Natural killer cell (primary cell): ENCODE results near the gene PTCH1. TPM values are rescaled to one million over a fixed set of nuclear protein-coding genes. Genes with fewer than 3 reads are reported as not detected.

ENCODE experiments used
- ATAC-seq, 3 donors: fragments of 150-1000 bp in 2 of 3; fragments of 200-7000 bp in 1 of 3; cut with Tn5 transposase; 1 replicate in 1 of 3; 2 replicates in 2 of 3; pipeline ENCODE4 v1.10.0; 2021; ENCODE audit warnings: mild to moderate bottlenecking in 2 of 3, moderate library complexity in 2 of 3
- DNase-seq, 2 donors: peaks; one replicate each; pipeline versions ENCODE4 v3.0.0 to v3.0.0-alpha.2; 2013 to 2021; ENCODE audit warnings: mixed read lengths in 1 of 2
- H3K27ac ChIP-seq: one replicate; pipeline ENCODE4 v1.5.1; 2013; ENCODE audit warnings: mild to moderate bottlenecking, low read length
- H3K27me3 ChIP-seq: one replicate; pipeline ENCODE4 v1.6.1; 2013; ENCODE audit warnings: low read length; ENCODE audit not compliant: control insufficient read depth, insufficient read depth
- H3K36me3 ChIP-seq: one replicate; pipeline ENCODE4 v1.6.1; 2013; ENCODE audit warnings: low read length; ENCODE audit not compliant: control insufficient read depth, insufficient read depth
- H3K4me1 ChIP-seq: one replicate; pipeline ENCODE4 v1.6.1; 2013; ENCODE audit warnings: low read length; ENCODE audit not compliant: control insufficient read depth, insufficient read depth
- H3K4me3 ChIP-seq: one replicate; pipeline ENCODE4 v1.5.1; 2013; ENCODE audit warnings: low read length
- H3K9me3 ChIP-seq: one replicate; pipeline ENCODE4 v1.6.1; 2013; ENCODE audit warnings: low read length; ENCODE audit not compliant: control insufficient read depth, insufficient read depth
- H3K27ac Mint-ChIP-seq, 2 donors: one replicate each; pipeline ENCODE4 v1.8.0; 2022; ENCODE audit warnings: mild to moderate bottlenecking in 2 of 2, mixed read lengths in 2 of 2, moderate library complexity in 1 of 2
- H3K27me3 Mint-ChIP-seq, 2 donors: one replicate each; pipeline ENCODE4 v1.8.0; 2022; ENCODE audit warnings: low read depth in 2 of 2, mixed read lengths in 2 of 2
- H3K36me3 Mint-ChIP-seq: one replicate; pipeline ENCODE4 v1.8.0; 2022; ENCODE audit warnings: mixed read lengths
- H3K4me1 Mint-ChIP-seq, 2 donors: one replicate each; pipeline ENCODE4 v1.8.0; 2022; ENCODE audit warnings: mixed read lengths in 2 of 2
- H3K4me3 Mint-ChIP-seq: one replicate; pipeline ENCODE4 v1.8.0; 2022; ENCODE audit warnings: mild to moderate bottlenecking, moderate library complexity, mixed read lengths
- H3K9me3 Mint-ChIP-seq, 2 donors: one replicate each; pipeline ENCODE4 v1.8.0; 2022; ENCODE audit warnings: mixed read lengths in 2 of 2
- WGBS: methylation state at CpG from one replicate; pipeline ENCODE4 v1.1.7; 2013; ENCODE audit warnings: missing lambda C conversion rate; ENCODE audit not compliant: insufficient coverage; 5-methylcytosine and 5-hydroxymethylcytosine counted together
- intact Hi-C: fragments of 100-400 bp; cut with micrococcal nuclease; formaldehyde crosslinking; loops from one replicate; pipeline ENCODE4 v1.14.2; 2022
- total RNA-seq, 4 donors: library from RNA; stranded (reverse); fragments of 120-200 nt in 1 of 4; gene quantifications; one replicate each; pipeline versions ENCODE4 v1.2.3 to v1.2.4, GENCODE V29; 2013 to 2022
- TF ChIP-seq, protein P1 (sequence below): fragments of 200-600 bp; IDR thresholded peaks from one replicate; pipeline ENCODE4 v1.8.0; 2022; ENCODE audit warnings: antibody characterized with exemption

The PTCH1 gene
- total RNA-seq, 3 donors from 2014 or later (not counting 1 experiment from before 2014, with no cell fraction given) = 60.9 to 127 (median 82.1) TPM

DNA sequence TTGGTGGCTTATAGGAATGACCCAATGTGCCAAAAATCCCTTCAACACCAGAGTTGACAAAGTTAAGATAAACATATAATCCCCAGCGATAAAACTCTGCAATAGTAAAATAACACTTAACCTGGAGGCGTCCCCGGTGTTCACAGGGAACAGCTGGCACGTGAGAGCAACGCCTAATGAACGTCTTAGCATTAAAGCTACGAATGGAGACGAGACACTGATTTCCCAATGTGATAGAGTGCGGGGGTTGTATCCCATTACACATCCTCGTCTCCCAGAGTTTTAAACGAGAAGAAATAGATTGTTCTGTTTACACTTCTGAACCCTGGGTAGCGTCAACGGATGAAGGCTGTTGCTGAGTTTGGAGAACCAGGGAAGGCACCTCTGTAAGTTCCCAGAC lies 57.6 kb downstream of the PTCH1 start:
- H3K4me1 ChIP-seq = peaks cover 26% of the 10 kb centered on the region
- TF ChIP-seq, protein P1, sequence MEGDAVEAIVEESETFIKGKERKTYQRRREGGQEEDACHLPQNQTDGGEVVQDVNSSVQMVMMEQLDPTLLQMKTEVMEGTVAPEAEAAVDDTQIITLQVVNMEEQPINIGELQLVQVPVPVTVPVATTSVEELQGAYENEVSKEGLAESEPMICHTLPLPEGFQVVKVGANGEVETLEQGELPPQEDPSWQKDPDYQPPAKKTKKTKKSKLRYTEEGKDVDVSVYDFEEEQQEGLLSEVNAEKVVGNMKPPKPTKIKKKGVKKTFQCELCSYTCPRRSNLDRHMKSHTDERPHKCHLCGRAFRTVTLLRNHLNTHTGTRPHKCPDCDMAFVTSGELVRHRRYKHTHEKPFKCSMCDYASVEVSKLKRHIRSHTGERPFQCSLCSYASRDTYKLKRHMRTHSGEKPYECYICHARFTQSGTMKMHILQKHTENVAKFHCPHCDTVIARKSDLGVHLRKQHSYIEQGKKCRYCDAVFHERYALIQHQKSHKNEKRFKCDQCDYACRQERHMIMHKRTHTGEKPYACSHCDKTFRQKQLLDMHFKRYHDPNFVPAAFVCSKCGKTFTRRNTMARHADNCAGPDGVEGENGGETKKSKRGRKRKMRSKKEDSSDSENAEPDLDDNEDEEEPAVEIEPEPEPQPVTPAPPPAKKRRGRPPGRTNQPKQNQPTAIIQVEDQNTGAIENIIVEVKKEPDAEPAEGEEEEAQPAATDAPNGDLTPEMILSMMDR = no peak
- Mint-ChIP-seq H3K4me3 (no peak overlapping the region), H3K27me3 (no peaks in the 10 kb centered on the region), H3K4me1 (peaks cover 43 to 54% of the 10 kb centered on the region in 2 donors), H3K27ac (no peak overlapping the region), H3K36me3 (peaks cover 37% of the 10 kb centered on the region), H3K9me3 (no peaks in the 10 kb centered on the region)
- H3K9me3 ChIP-seq = no peaks in the 10 kb centered on the region
- 94% methylated on average over 13 of the region's 13 CpGs for WGBS
- no peak for DNase-seq
- no peaks in the 10 kb centered on the region for H3K27me3 ChIP-seq
- H3K27ac ChIP-seq = no peak overlapping the region
- intact Hi-C loops = no loop called here
- H3K36me3 ChIP-seq = peaks cover 29% of the 10 kb centered on the region
- no peak for ATAC-seq
- no peak overlapping the region for H3K4me3 ChIP-seq

DNA sequence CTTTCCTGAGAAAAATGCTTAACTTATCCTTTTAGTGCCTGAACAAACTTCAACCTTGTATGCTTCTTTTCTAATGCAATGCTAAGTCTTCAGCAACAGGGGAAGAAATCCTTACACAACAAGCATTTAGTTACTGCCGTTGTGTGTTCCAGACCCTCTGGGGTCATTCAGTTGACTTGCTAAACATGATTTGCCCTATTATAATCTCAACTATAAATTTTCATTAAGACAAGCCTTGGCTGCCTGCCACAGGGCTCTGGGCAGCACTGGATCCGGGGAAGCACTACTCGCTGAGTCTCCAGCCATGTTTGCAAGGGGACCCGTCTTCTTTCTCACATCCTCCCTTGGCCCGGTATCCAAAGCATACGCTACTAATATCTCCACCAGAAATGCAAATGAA lies 58.1 kb downstream of the PTCH1 start:
- intact Hi-C loops = no loop called here
- Mint-ChIP-seq H3K36me3 (peaks cover 42% of the 10 kb centered on the region), H3K4me1 (peaks cover 39 to 49% of the 10 kb centered on the region in 2 donors), H3K27me3 (no peaks in the 10 kb centered on the region), H3K4me3 (no peak overlapping the region), H3K9me3 (no peaks in the 10 kb centered on the region), H3K27ac (no peak overlapping the region)
- Histone ChIP-seq H3K4me3 (no peak overlapping the region), H3K27me3 (no peaks in the 10 kb centered on the region), H3K36me3 (peaks cover 31% of the 10 kb centered on the region), H3K4me1 (peaks cover 23% of the 10 kb centered on the region), H3K27ac (no peak overlapping the region), H3K9me3 (no peaks in the 10 kb centered on the region)
- ATAC-seq (no peak), DNase-seq (no peak)
- WGBS = 91% methylated on average over 6 of the region's 6 CpGs
- TF ChIP-seq, protein P1 = no peak

DNA sequence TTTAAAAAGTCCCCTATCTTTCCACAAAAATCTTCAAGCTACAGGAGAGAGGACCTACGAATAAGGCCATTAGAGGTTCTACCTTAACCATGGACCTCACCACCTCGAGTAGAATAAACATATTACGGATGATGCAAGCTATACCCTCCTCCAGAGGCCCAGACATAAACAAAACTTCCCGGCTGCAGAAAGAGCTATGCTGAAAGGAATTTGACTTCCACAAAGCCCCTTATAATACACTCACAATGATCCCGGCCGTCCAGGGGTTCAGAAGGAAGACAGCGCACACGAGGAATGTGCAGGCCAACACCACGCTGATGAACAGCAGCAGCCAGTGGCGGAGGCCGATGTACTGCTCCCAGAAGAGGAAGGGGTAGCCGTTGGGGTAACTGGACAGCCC lies 59.0 kb downstream of the PTCH1 start:
- no peak overlapping the region for H3K4me3 ChIP-seq
- no peak for ATAC-seq
- intact Hi-C loops = no loop called here
- no peak overlapping the region for H3K4me3 Mint-ChIP-seq
- H3K4me1 ChIP-seq = peaks cover 14% of the 10 kb centered on the region
- H3K27me3 ChIP-seq = no peaks in the 10 kb centered on the region
- no peak overlapping the region for H3K27ac ChIP-seq
- H3K36me3 ChIP-seq = peaks cover 33% of the 10 kb centered on the region
- WGBS = 94% methylated on average over 12 of the region's 12 CpGs
- peaks cover 48% of the 10 kb centered on the region for H3K36me3 Mint-ChIP-seq
- TF ChIP-seq, protein P1 = no peak
- no peaks in the 10 kb centered on the region for H3K9me3 ChIP-seq
- no peaks in the 10 kb centered on the region for H3K9me3 Mint-ChIP-seq
- peaks cover 30 to 40% of the 10 kb centered on the region in 2 donors for H3K4me1 Mint-ChIP-seq
- DNase-seq = no peak
- H3K27me3 Mint-ChIP-seq = no peaks in the 10 kb centered on the region
- no peak overlapping the region for H3K27ac Mint-ChIP-seq

DNA sequence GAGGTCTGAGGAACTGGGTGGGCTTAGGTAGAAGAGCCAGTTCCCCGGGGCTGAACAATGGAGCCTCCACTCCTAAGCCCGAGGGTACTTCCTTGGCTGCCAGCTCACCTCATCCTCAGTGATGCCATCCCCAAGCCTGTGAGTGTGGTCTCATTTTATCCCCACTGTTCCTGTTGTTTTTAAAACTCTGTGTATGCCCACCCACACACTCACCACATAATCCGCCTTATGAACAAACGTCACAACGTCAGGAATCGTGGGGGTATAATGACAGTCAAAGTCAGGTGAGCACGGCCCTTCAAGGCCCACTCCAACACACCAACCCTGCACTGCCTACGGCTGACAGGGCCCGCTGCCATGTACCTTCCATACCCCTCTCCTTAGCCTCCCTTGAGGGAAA lies 61.1 kb downstream of the PTCH1 start:
- ATAC-seq = no peak
- Mint-ChIP-seq H3K36me3 (peaks cover 62% of the 10 kb centered on the region), H3K4me3 (no peak overlapping the region), H3K9me3 (no peaks in the 10 kb centered on the region), H3K27ac (no peak overlapping the region), H3K4me1 (peaks cover 9 to 26% of the 10 kb centered on the region in 2 donors), H3K27me3 (no peaks in the 10 kb centered on the region)
- no peak for DNase-seq
- no peaks in the 10 kb centered on the region for H3K9me3 ChIP-seq
- peaks cover 27% of the 10 kb centered on the region for H3K36me3 ChIP-seq
- H3K27ac ChIP-seq = no peak overlapping the region
- intact Hi-C loops = no loop called here
- WGBS = 97% methylated on average over 9 of the region's 9 CpGs
- TF ChIP-seq, protein P1 = no peak
- H3K27me3 ChIP-seq = no peaks in the 10 kb centered on the region
- H3K4me3 ChIP-seq = no peak overlapping the region
- no peaks in the 10 kb centered on the region for H3K4me1 ChIP-seq
